ENCODE data around the gene ZNF865.

Gene ZNF865

DNA sequence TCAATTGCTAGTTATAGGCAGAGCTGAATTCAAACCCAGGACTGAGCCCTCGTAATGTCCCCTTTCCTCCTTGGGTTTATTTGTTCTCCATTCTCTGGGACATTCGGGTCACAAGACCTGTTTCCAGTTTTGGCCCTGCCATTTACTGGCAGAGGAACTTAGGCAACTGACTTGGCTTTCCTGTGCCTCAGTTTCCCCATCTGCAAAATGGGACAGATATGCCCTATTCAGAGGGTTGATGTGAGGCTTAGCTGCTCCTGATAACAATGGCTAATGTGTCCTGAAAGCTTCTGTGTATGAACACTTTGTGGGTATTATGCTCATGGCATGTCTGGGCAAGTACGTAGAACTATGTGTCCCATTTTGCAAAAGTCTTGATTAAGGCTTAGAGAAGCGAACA is 4.4 kb upstream of the ZNF865 start:
- H3K27me3 Mint-ChIP-seq (ENCODE audit: low read depth) = no peaks in the 10 kb centered on the region
- H3K9me3 Mint-ChIP-seq = no peaks in the 10 kb centered on the region
- peaks cover 24% of the 10 kb centered on the region for H3K36me3 Mint-ChIP-seq (ENCODE audit: low read depth)
- H3K4me1 Mint-ChIP-seq = peaks cover 12% of the 10 kb centered on the region
- peak overlapping the region; percentile 79 to 90 (median 87) for H3K4me3 Mint-ChIP-seq
- H3K27ac Mint-ChIP-seq = peak overlapping the region; percentile 87 to 94 (median 91)
- TF ChIP-seq, protein P1, sequence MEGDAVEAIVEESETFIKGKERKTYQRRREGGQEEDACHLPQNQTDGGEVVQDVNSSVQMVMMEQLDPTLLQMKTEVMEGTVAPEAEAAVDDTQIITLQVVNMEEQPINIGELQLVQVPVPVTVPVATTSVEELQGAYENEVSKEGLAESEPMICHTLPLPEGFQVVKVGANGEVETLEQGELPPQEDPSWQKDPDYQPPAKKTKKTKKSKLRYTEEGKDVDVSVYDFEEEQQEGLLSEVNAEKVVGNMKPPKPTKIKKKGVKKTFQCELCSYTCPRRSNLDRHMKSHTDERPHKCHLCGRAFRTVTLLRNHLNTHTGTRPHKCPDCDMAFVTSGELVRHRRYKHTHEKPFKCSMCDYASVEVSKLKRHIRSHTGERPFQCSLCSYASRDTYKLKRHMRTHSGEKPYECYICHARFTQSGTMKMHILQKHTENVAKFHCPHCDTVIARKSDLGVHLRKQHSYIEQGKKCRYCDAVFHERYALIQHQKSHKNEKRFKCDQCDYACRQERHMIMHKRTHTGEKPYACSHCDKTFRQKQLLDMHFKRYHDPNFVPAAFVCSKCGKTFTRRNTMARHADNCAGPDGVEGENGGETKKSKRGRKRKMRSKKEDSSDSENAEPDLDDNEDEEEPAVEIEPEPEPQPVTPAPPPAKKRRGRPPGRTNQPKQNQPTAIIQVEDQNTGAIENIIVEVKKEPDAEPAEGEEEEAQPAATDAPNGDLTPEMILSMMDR (IDR thresholded peaks at IDR 0.05; ENCODE audit: unreplicated experiment in 3 of 3) = no peak

DNA sequence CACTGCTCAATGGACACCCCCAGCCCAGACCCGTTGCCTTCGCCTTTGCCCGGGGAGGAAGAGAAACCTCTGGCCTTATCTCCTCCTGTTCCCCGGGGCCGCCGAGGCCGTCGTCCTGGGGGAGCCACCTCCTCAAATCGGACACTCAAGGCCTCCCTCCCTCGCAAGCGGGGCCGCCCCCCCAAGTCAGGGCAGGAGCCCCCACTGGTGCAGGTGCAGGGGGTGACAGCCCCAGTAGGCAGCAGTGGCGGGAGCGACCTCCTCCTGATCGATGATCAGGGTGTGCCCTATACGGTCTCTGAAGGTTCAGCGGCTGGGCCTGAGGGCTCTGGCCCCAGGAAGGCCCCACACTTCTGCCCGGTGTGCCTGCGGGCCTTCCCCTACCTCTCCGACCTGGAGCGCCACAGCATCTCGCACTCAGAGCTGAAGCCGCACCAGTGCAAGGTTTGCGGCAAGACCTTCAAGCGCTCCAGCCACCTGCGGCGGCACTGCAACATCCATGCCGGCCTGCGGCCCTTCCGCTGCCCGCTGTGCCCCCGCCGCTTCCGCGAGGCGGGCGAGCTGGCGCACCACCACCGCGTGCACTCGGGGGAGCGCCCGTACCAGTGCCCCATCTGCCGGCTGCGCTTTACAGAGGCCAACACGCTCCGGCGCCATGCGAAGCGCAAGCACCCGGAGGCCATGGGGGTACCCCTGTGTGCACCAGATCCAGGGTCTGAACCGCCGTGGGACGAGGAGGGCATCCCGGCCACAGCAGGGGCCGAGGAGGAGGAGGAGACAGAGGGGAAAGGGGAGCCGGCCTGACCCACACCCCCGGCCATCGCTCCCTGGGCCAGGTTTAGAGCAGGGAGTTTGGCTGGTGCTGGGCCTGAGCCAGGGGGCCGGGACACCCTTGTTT is 3.1 kb upstream of the ZNF865 start:
- no peaks in the 10 kb centered on the region for H3K27me3 Mint-ChIP-seq (ENCODE audit: low read depth)
- H3K9me3 Mint-ChIP-seq = no peaks in the 10 kb centered on the region
- H3K27ac Mint-ChIP-seq = peak overlapping the region; percentile 87 to 94 (median 91)
- H3K36me3 Mint-ChIP-seq (ENCODE audit: low read depth) = peaks cover 18% of the 10 kb centered on the region
- TF ChIP-seq, protein P1 (IDR thresholded peaks at IDR 0.05; ENCODE audit: unreplicated experiment in 3 of 3) = no peak
- peak overlapping the region in 2 of 3 experiments; percentile 79 to 87 for H3K4me3 Mint-ChIP-seq
- peaks cover 23% of the 10 kb centered on the region for H3K4me1 Mint-ChIP-seq

DNA sequence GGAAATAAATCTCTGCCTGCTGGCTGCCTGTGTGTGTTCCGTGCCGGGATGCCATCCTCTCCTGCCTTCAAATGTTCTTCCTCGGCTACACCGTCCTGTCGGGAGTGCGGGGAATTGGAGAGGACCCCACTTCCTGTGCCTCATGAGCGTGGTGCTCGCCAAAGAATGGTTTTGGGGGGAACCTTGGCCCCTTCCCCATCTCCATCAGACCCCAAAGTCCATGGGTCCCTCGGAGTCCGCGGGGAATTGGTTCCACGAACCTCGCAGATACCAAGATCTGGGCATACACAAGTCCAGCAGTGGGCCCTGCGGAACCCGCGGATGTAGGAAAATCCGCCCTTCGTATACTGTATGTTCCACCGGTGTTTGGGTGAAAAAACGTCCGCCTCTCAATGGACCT is 2.3 kb upstream of the ZNF865 start:
- Mint-ChIP-seq H3K27ac (peak overlapping the region; percentile 85 to 96 (median 86)), H3K9me3 (no peaks in the 10 kb centered on the region), H3K36me3 (ENCODE audit: low read depth) (peaks cover 19% of the 10 kb centered on the region), H3K27me3 (ENCODE audit: low read depth) (no peaks in the 10 kb centered on the region), H3K4me1 (peaks cover 28% of the 10 kb centered on the region), H3K4me3 (peak overlapping the region; percentile 64 to 75 (median 72))
- TF ChIP-seq, protein P1 (IDR thresholded peaks at IDR 0.05; ENCODE audit: unreplicated experiment in 3 of 3) = no peak

DNA sequence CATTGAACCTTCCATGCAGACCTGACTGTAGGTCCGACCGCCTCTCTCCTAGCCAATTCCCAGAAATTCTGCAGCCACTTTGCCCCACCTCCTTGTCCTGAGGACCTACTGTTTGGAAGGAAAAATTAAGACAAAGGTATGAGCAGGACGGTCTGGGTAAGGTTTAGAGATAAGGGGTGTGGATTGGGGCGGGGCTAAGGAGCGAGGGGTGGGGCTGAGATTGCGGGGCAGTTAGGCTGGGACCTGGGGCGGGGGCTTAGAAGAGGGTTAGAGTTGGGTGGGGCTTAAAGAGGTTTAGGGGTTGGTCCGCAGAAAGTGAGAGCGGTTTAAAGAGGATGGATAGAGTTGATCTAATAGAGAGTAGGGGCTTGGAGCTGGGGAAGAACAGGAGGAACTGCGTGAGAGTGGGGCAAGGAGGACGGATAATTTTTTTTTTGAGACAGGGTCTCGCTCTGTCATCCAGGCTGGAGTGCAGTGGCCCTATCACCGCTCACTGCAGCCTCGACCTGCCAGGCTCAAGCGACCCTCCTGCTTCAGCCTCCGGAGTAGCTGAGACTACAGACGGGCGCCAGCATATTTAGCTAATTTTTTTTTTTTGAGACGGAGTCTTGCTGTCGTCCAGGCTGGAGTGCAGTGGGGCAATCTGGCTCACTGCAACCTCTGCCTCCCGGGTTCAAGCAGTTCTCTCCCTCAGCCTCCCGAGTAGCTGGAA is 1.7 kb upstream of the ZNF865 start:
- Mint-ChIP-seq H3K4me3 (peak overlapping the region; percentile 72 to 89 (median 75)), H3K27ac (peak overlapping the region; percentile 85 to 99 (median 96)), H3K4me1 (peaks cover 24% of the 10 kb centered on the region), H3K9me3 (no peaks in the 10 kb centered on the region), H3K27me3 (ENCODE audit: low read depth) (no peaks in the 10 kb centered on the region), H3K36me3 (ENCODE audit: low read depth) (peaks cover 18% of the 10 kb centered on the region)
- TF ChIP-seq, protein P1 (IDR thresholded peaks at IDR 0.05; ENCODE audit: unreplicated experiment in 3 of 3) = no peak

DNA sequence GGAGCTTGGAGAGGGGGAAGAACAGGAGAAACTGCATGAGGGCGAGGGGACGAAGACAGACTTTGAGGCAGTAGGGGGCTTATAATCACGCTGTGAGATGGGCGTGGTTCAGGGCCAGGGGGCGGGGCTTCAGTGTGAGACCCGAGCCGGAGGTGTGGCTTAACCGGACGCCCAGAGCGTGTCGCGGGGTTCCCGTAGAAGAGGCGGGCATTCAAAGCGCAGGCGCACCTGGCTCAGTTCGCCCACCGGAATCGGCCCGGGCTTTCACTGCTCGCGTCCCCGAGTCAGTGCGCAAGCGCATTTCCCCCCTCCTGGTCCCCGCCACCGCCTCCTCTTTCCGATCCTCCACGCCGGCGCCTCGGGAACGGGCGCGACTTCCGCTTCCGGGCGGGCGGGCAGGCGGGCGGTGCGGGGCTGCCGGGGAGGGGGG is 225 bp upstream of the ZNF865 start:
- Mint-ChIP-seq H3K4me1 (peaks cover 21% of the 10 kb centered on the region), H3K27me3 (ENCODE audit: low read depth) (no peaks in the 10 kb centered on the region), H3K27ac (peak overlapping the region; percentile 96 to 99 (median 98)), H3K9me3 (no peaks in the 10 kb centered on the region), H3K36me3 (ENCODE audit: low read depth) (peaks cover 28% of the 10 kb centered on the region), H3K4me3 (peak overlapping the region; percentile 86 to 89 (median 87))
- TF ChIP-seq, protein P1 (IDR thresholded peaks at IDR 0.05; ENCODE audit: unreplicated experiment in 3 of 3) = no peak

Measured in nephron (organoid).